HepG2 (cell line): ENCODE measurements around the gene INSIG2. TPM values are rescaled to one million over a fixed set of nuclear protein-coding genes. Genes with fewer than 3 reads are reported as not detected.

Experiments used
- DNMT3B ChIP-seq: conservative IDR thresholded peaks from 2 replicates; pipeline ENCODE4 v1.6.1; 2016; ENCODE audit warnings: missing biosample characterization, control low read depth
- EHMT2 ChIP-seq: fragments of 200-600 bp; sonication (generic); IDR thresholded peaks from 2 replicates; pipeline ENCODE4 v1.7.0; 2017; ENCODE audit warnings: antibody characterized with exemption, low read depth, low read length, borderline replicate concordance
- HNRNPLL ChIP-seq: fragments of 200-400 bp; formaldehyde crosslinking; IDR thresholded peaks from 2 replicates; pipeline ENCODE4 v1.6.1; 2017; ENCODE audit warnings: mild to moderate bottlenecking, low read depth, low read length; ENCODE audit not compliant: poor library complexity, severe bottlenecking
- KAT2B ChIP-seq: fragments of 150-350 bp; IDR thresholded peaks from 2 replicates; pipeline ENCODE4 v1.6.1; 2014; ENCODE audit warnings: low read depth, low read length, borderline replicate concordance
- MED13 ChIP-seq: sonication (generic); formaldehyde crosslinking; IDR thresholded peaks from 2 replicates; pipeline ENCODE4 v1.5.0; 2020; ENCODE audit warnings: missing genetic modification reagents
- MLXIP ChIP-seq: sonication (generic); formaldehyde crosslinking; IDR thresholded peaks from 2 replicates; pipeline ENCODE4 v1.9.0; 2021; ENCODE audit warnings: missing genetic modification reagents, borderline replicate concordance
- PATZ1 ChIP-seq: sonication (generic); formaldehyde crosslinking; IDR thresholded peaks from 2 replicates; pipeline ENCODE4 v1.4.0; 2020; ENCODE audit warnings: missing genetic modification reagents
- RAD21 ChIP-seq: fragments of 450-650 bp; formaldehyde crosslinking; IDR thresholded peaks from 2 replicates; pipeline ENCODE4 v1.5.0; 2020; ENCODE audit warnings: mild to moderate bottlenecking
- RCOR2 ChIP-seq: IDR thresholded peaks from 2 replicates; pipeline ENCODE4 v1.6.1; 2016; ENCODE audit warnings: missing biosample characterization, missing genetic modification reagents
- ZHX2 ChIP-seq, 2 experiments: sonication (generic) in 1 of 2; formaldehyde crosslinking in 1 of 2; IDR thresholded peaks; 2 replicates each; pipeline versions ENCODE4 v1.6.1 to v1.9.0; 2014 to 2022; ENCODE audit warnings: antibody characterized with exemption in 1 of 2, borderline replicate concordance in 1 of 2, inconsistent platforms in 1 of 2, low read depth in 1 of 2, missing genetic modification reagents in 1 of 2
- ZNF296 ChIP-seq: sonication (generic); formaldehyde crosslinking; conservative IDR thresholded peaks from 2 replicates; pipeline ENCODE4 v1.5.0; 2020; ENCODE audit warnings: mild to moderate bottlenecking, missing genetic modification reagents
- ZNF557 ChIP-seq: sonication (generic); formaldehyde crosslinking; IDR thresholded peaks from 2 replicates; pipeline ENCODE4 v1.4.0; 2020; ENCODE audit warnings: missing genetic modification reagents
- ZNF567 ChIP-seq: sonication (generic); formaldehyde crosslinking; IDR thresholded peaks from 2 replicates; pipeline ENCODE4 v1.8.1; 2023; ENCODE audit warnings: mild to moderate bottlenecking, missing genetic modification reagents, borderline replicate concordance
- ZNF709 ChIP-seq: sonication (generic); formaldehyde crosslinking; IDR thresholded peaks from 2 replicates; pipeline ENCODE4 v1.5.0; 2020; ENCODE audit warnings: mild to moderate bottlenecking, missing genetic modification reagents
- ZNF766 ChIP-seq: sonication (generic); formaldehyde crosslinking; IDR thresholded peaks from 2 replicates; pipeline ENCODE4 v1.5.0; 2020; ENCODE audit warnings: missing genetic modification reagents, borderline replicate concordance
- ZNF782 ChIP-seq: sonication (generic); formaldehyde crosslinking; IDR thresholded peaks from 2 replicates; pipeline ENCODE4 v1.4.0; 2020; ENCODE audit warnings: missing genetic modification reagents, mild to moderate bottlenecking, borderline replicate concordance
- ZNF879 ChIP-seq: sonication (generic); formaldehyde crosslinking; IDR thresholded peaks from 2 replicates; pipeline ENCODE4 v1.8.1; 2023; ENCODE audit warnings: missing genetic modification reagents
- polyA plus RNA-seq, 8 experiments: library from polyadenylated mRNA; depleted of rRNA in 3 of 8; stranded (reverse) in 7 of 8; unstranded in 1 of 8; fragments of >200 nt; fragmentation: Illumina TruSeq in 4 of 8; extraction: Trizol in 4 of 8; gene quantifications; 2 replicates each; pipeline versions ENCODE4 v1.2.1 to v1.2.3, GENCODE V29; 2011 to 2016; ENCODE audit warnings: low read depth in 4 of 8, missing spikeins in 1 of 8, mixed read lengths in 1 of 8; ENCODE audit not compliant: insufficient read depth in 1 of 8
- total RNA-seq, 5 experiments: library from RNA; depleted of rRNA; stranded (reverse); fragments of >200 nt; fragmentation: Illumina TruSeq; extraction: Trizol; gene quantifications; 2 replicates each; pipeline ENCODE4 v1.2.3, GENCODE V29; 2016; ENCODE audit warnings: low read depth in 1 of 5

The INSIG2 gene
- total and polyA plus RNA-seq, 2 of the 13 experiments (the other 11 are each of a cell fraction or from before 2014, with no cell fraction given), result 73.5 to 481 TPM

- no peak for TF ChIP-seq PATZ1 (CRISPR knock-in tag)
- no peak for TF ChIP-seq HNRNPLL
- TF ChIP-seq ZNF709 (CRISPR knock-in tag), result no peak
- TF ChIP-seq ZNF879 (CRISPR knock-in tag), result no peak
- TF ChIP-seq EHMT2, result peak; percentile 27; the same call in 1 of the 2 replicates
- TF ChIP-seq ZNF766, result no peak
- peak; percentile 36; the same call in 1 of the 2 replicates for TF ChIP-seq RCOR2 (CRISPR knock-in tag)
- TF ChIP-seq ZNF782 (CRISPR knock-in tag), result no peak
- TF ChIP-seq KAT2B, result no peak
- TF ChIP-seq RAD21, result no peak
- 0 out of 2 replicates have a peak, but pooled peaks have one; percentile 17 for TF ChIP-seq ZNF296
- no peak for TF ChIP-seq ZHX2 (IDR thresholded peaks at IDR 0.05; ENCODE audit: low read depth)
- TF ChIP-seq ZHX2 (CRISPR knock-in tag; IDR thresholded peaks at IDR 0.05; ENCODE audit: borderline replicate concordance), result no peak
- TF ChIP-seq MLXIP (CRISPR knock-in tag), result no peak
- TF ChIP-seq DNMT3B, result no peak
- TF ChIP-seq ZNF557, result no peak
- TF ChIP-seq ZNF567 (CRISPR knock-in tag), result no peak
- no peak for TF ChIP-seq MED13
Observed at GRCh38 chr2:118146315-118147283, 58.3 kb downstream of the INSIG2 start (continued).
